ENCODE data around the gene GSE1.

GSE1 gene

DNA sequence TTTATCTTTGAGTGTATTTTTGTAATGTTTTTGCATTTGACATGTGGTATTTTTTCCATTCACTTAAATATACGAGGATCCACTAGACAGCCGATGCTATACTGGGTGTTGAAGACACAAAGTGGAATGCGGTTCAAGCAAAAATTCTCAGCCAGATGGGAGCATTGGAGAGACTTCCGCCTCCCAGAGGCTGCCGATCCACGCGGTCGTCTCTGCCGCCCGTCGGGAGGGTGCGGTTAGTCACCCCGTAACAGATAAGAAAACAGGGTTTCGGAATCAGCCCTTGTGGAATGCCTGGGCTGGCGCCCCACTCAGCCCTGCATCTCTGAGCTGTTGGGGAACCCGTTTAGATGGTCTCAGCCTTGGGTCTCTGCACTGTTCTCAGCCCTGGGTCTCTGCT is 7.3 kb downstream of the GSE1 start:
- no peak for DNase-seq (ENCODE audit: low spot score)

DNA sequence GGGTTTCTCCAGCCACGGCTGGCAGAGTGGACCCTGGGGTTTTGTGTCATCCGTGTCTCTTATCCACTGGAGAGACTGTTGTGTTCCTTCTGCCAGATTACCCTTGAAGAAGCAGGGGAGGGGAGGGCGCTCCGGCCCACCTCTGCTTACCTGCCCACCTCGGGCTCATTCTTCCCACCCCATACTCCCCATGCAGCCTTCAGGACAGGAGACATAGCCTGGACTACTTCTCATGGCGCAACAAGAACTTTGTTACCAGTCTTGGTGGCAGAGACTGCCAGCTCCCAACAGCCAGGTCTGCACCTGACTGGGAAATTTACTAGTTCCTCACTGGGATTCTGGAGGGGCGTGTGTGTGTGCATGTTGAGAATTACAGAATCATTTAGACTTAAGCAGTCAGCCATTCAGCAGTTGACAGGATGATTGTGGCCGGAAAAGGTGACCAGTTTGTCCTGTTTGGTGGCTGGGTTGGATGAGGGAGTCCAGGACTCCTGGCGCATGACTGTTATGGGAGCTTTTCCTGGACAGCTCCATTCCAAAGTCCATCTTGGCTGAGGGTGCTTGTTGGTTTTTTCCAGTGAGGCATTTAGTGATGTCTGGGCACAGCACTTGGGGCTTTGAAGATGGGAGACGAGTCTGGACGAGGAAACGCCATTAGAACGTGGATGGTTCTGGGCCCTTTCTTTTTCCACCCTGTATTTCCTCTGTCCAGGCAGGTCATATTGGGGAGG is 8.7 kb downstream of the GSE1 start:
- no peak for DNase-seq (ENCODE audit: low spot score)

DNA sequence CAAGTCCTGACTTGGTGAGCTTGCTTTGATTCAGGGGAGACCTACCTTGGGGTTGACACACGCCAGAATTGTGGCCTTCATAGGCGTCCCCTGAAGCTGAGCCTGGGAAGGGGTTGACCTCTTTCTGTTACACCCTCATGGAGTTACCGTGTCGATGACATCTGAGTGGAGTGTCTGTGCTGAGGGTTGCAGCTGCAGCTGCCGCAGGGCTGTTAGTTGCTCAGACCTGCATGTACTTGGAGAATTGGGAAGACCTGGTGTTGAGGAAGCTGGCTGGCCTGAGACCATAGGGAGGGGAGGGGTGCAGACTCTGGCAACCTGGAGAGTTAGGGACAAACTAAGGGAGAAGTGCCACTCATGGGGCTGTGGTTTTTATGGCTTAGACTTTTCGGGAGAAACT is 9.6 kb downstream of the GSE1 start:
- no peak for DNase-seq (ENCODE audit: low spot score)

DNA sequence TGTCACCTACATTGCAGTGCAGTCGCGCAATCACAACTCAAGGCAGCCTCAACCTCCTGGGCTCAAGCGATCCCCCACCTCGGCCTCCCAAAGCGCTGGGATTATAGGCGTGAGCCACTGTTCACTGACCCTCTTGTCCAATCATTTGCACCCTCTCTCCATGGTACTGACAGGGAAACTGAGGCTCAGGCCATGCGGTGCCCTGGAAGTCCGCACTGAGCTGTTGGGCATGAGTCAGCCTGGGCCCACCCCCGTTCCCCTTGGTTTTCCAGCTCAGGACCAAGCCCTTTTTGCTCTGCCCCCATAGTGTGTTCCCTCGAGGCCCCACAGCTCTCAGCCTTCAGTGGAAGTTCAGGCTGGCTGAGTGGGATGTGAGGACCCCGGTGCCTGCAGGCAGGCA is 10.1 kb downstream of the GSE1 start:
- DNase-seq (ENCODE audit: low spot score), result no peak

DNA sequence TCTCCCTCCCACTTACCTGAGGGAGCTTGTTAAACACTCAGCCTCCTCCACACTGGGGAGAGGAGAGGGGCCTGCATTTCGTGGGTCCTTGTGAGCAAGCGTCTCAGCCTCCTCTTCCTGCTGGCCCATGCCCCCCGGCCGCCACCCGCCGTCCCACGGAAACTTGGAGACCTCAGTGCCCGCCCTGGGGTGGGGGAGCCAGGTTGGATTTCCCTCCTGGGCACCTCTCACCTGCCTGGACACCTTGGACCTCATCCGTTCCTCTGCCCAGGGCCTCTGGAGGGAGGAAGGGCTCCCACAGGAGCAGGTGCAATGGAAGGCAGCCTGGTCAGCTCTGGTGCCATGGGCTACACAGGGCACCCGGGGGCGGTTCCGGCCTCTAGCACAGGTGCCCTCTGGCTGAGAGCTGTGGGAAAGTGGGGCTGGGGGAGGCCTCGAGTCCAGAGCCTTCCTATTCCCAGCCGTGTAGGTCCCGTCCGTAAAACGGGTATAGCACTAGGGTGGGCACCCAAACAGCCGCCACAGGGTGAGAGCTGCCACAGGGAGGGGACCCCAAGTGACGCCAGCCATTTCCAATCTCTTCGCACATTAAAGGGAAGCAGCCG is 11.0 kb downstream of the GSE1 start:
- no peak for DNase-seq (ENCODE audit: low spot score)

DNA sequence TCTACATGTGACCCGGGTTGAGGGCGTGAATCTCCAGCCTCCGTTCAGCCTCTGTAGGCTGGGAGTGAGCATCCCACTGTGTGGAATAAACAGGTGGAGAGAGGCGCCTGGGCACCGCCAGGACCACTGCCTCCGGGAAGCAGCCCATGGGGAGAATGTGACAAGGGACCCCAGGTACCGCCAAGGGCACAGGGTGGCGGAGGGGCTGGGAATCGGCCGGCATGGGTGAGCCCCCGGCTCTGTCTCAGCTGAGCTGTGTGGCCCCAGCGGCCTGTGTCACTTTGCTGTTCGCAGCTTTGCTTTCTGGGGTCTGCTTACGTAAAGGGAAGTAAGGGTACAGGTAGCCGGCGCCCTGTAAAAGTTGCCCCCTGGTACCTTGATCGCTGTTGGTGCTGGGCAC is 11.5 kb downstream of the GSE1 start:
- DNase-seq (ENCODE audit: low spot score), result no peak

DNA sequence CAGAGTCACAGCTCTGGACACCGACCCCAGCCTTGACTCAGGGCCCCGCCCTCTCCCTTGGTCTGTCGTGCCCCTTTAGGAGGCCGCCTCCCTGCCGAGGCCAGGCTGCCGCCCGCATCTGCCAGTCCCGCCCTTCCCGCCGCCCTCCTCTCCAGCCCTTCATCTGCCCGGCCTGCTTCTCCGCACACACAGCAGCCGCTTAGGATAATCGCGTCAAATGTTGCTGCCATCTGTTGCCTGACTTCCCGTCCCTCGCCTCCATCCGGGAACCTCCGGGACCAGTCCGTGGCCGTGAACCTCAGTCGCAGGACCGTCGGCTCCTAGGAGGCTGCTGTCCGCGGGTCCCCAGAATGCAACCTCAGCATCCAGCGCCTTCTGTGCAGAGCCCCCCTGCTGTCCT is 11.9 kb downstream of the GSE1 start:
- peak; percentile 86 for DNase-seq (ENCODE audit: low spot score)

DNA sequence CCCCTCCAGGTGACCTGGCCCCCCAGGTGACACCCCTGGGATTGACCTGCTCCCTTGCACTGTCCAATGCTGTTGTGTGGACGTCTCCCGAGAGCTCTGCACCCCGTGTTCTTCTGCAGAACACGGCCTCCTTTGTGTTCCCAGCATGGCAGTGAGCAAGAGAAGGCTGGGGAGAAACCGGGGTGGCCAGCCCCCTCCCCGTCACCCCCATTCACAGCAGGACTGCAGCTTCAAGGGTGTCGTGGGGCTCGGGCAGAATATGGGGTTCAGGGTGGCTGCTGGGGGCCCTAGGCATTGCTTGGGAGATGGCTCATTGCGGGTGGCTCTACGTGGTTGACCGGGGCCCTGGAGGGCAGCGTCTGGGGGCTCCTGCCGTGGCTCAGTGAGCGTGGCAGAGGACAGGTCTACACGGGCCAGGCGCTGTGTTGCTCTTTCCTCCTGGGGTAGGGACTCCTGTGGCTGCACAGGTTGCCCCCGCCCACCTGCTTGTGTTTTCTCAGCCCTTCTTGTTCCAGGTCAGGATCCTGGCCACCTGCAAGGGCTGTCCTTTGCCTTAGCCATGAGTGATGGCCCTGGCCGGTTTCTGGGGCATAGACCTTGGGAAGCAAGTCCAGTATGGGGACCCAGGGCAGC is 12.5 kb downstream of the GSE1 start:
- DNase-seq (ENCODE audit: low spot score), result no peak

DNA sequence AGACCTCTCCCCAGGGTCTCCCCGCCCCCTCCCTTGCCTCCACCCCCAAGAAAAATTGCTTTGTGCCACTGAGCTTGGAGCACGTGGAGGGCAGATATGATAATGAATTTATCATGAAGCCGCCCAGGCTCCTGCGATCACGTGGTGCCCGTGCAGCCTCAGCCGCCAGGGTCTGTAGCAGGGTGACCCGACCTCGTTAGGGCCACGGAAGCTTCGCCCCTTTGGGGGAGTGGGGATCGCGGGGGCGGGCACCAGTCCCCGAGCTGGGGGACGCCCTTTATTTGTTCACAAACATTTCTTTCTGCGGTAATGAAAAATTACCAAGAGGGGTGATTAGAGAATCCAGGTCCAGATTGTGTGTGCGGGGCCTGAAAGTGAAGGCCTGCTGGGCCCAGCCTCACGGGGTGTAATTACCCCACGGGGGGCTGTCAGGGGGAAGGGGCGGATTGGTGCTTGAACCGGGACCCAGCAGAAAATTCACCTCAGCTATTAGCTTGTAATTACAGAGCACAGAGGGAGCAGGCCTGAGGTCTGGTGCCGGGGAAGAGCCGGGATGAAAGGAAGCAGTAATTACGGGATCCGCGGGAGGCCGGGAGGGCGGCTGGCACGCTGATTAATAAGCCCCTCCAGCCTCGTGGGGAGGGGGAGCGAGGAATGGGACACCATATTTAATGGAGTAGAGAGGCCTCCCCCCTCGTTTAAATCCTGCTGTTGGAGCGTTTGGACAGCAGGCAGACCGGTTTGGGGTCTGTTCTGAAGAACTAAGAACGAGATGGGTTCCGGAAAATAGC is 13.3 kb downstream of the GSE1 start:
- DNase-seq (ENCODE audit: low spot score), result peak; percentile 76

DNA sequence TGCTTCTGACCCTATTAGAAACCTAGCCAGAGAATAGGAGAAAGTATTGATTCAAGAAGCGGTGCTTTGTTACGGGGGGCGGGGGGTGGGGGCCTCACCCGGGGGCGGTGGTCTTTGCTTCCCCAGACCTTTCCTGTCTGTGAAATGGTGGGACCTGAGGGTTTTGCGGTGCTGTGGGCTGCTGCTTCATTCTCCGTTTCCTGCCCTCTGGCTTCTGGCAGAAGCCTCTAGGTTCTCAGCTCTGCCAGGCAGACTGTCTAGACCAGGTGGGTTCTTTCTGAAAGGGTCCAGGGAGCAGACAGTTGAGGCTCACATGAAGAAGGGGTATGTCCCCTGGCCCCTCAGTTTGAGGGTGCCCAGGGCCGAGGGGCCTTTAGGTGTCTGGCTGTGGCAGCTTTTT is 14.0 kb downstream of the GSE1 start:
- DNase-seq (ENCODE audit: low spot score), result no peak

DNA sequence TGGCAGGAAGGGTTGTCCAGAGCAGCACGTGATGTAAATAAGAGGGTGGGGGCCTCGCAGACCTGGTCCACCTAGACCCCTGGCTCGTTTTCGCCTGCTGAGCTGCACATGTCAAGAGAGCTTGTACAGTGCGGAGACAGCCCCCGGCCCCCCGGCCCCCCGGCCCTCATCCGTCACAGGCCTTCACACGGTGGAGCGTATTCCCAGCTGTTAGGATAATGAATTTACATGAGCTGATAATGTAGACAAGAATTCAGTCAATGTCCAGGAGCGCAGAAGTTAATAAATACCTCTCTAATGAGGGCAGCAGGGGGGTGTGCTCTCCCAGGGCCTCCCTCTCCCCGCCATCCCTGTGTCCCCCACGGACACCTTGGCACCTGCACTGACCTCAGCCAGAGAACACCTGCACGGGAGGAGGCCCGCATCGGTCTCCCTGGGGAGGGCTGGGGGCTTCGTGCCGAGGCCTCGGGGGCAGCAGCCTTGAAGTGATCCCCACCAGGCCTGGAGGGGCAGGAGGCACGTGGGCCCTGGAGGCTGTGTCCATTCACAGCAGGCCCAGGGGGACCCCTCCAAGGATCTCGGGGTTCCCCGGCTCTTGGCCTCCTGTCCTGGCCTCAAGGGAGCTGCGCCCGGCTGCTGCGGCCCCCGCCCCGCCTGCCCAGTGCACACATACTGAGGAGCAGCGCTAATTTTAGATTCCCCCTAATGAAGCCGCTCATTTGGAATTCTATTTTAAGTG is 14.6 kb downstream of the GSE1 start:
- DNase-seq (ENCODE audit: low spot score), result no peak

DNA sequence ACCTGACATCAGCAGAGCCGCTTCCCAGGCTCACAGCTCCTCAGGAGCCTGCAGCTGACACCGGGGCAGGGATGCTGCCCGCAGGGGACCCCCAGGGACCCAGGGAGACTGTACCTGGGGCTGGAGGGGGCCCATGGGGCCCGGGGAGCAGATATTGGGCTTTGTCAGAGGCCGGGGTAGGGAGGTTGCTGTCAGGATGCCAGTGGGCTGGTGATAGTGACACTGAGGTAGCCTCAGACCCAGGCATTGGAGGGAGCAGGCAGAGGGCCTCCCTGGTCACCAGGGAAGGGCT is 15.1 kb downstream of the GSE1 start:
- no peak for DNase-seq (ENCODE audit: low spot score)

DNA sequence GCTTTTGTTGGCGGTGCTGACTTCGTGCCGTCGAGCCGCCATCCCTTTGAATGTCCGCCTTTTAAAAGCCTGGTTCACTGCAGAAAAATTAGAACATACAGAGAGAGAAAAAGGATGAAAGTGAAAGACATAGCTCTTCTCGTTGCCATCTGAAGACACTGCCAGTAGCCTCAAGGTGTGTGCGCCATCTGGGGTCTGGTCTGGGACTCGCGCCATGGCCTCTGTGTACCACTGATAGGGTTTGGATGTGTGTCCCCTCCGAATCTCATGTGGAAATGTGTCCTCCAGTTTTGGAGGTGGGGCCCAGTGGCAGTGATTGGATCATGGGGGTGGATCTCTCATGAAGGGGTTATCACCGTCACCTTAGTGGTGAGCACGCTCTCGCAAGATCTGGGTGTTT is 15.5 kb downstream of the GSE1 start:
- DNase-seq (ENCODE audit: low spot score), result no peak

DNA sequence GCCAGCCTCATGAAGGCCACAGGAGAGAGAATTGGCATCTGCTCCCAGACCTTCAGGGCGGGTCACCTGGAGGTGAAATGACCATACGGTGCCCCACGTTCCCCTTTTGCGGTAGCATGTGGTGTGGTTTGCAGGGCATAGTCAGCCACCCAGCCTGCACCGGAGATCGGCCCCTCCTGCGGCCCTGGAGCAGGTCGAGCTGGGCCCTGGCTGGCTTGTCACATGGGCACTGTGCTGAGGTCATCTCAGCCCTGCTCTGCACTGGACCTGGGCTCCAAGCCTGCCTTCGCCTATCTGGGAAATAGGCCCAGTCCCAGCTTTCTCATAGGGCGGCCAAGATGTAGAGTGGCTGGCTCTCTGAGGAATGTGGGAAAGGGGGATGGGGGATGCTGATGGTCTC is 16.2 kb downstream of the GSE1 start:
- no peak for DNase-seq (ENCODE audit: low spot score)

DNA sequence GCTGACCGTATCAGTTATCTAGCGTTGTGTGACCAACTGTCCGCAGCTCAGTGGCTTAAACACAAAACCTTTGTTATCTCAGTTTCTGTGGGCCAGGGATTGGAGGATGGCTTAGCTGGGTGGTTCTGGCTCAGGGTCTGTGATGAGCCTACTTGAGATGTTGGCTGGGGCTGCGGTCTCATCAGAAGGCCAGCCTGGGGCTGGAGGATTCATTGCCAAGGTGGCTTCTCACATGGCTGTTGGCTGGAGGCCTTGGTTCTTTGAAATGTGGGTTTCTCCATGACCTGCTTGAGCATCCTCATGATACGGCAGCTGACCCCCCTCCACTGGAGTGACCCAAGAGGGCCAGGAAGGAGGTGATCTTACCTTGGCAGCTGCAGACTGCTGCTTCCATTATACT is 16.7 kb downstream of the GSE1 start:
- no peak for DNase-seq (ENCODE audit: low spot score)

DNA sequence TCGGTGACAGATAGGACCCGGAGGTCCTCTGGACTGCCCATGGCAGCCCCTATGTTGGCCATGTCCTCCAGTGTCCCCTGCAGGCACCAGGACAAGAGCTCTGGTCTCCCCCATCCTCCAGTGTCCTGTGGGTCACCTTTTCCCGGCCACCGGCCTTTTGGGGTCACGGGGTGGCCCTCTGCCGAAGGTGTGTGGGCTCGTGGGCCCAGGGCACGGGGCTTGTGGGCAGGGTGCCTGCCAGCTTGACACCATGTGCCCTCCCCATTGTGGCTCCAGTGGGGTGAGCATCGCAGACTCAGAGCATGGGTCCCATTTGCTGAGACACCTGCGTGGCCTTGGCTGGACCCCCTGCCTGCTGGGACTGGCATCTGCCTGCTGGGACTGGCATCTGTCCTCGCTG is 18.1 kb downstream of the GSE1 start:
- DNase-seq (ENCODE audit: low spot score), result no peak

DNA sequence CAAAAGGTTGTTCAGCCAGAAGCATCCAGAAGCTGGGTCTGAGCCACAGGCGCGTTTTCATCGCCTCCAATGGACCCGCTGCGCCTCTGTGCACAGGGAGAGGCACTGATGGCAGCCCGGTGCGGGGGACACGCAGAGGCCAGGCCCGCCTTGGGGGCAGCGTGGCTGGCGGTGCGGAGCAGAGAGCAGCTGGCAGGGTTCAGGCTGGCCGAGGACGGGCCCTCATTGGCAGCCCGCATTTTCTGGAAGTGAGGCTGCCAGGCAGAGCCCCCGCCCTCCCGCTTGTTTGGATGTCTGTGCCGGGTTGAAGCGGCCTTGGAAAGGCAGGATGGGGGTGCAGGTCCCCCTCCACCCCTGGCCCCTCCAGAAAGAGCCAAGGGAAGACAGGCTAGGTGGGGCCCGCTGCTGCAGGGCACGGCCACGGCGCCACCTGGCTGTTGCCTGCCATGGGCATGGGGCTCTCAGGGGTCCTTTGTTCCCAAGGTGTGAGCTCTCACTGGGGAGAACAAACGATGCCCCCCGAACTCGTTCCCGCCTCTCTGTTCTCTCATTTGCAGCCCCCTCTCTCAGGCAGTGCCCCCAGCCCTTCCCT is 18.8 kb downstream of the GSE1 start:
- no peak for DNase-seq (ENCODE audit: low spot score)

DNA sequence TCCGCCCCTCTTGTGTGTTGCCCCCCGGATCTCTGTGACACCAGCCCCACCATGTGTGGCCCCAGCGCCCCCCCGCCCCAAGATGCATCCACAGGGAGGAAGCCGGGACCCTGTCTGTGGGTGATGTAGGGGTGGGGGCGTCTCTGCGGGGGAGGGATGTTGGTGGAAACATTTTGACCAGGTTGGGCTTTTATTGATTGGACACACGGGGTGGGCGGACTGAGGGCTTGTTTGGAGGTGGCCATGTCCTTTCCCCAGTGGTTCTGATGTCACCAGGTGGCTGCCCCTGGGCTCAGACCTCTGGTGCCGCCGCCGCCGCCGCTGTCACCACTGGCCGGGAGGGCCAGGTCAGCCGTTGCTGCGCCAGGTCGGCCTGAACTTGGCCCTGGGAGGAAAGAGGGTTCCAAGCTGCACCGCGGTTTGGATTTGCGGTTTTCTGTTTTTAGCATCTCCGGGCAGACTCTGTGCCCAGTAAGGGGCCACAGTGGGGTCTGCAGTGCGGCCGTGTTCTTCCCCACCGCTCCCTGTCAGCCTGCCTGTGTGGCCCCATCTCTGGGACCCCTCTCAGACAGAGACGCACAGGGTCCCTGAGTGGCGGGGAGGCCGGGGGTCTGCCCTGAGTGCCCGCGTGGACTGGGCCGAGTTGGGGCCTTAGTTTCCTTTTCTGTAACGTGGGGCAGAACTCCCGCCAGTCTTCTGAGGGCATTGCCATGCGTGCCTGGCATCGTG is 19.8 kb downstream of the GSE1 start:
- DNase-seq (ENCODE audit: low spot score), result no peak

DNA sequence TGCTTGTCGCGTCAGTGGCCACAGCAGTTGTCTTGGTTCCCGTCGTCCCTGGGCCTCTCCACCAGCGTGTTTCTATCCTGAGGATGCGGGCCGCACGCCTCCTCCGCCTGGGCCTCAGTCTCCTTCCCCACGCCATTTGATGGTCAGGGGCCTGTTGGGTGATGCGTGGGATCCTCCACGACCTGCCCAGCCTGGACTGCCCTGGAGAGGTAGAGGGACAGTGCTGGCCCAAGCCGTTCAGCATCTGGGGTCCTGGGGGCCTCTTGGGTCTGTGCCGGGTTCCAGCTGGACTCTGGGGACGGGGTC is 20.3 kb downstream of the GSE1 start:
- no peak for DNase-seq (ENCODE audit: low spot score)

DNA sequence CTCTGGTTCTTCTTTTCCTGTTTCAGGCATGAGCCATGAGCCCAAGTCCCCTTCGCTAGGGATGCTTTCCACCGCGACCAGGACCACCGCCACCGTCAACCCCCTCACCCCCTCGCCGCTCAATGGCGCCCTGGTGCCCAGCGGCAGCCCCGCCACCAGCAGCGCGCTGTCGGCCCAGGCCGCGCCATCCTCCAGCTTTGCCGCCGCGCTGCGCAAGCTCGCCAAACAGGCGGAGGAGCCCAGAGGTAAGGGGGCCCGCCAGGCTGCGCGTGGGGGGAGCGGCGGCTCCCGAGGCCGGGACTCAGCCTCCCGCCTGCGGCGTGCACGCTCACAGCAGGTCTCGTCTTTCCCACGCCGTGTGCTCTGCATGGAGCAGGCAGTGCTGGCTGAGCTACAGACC is 20.8 kb downstream of the GSE1 start:
- DNase-seq (ENCODE audit: low spot score), result no peak

DNA sequence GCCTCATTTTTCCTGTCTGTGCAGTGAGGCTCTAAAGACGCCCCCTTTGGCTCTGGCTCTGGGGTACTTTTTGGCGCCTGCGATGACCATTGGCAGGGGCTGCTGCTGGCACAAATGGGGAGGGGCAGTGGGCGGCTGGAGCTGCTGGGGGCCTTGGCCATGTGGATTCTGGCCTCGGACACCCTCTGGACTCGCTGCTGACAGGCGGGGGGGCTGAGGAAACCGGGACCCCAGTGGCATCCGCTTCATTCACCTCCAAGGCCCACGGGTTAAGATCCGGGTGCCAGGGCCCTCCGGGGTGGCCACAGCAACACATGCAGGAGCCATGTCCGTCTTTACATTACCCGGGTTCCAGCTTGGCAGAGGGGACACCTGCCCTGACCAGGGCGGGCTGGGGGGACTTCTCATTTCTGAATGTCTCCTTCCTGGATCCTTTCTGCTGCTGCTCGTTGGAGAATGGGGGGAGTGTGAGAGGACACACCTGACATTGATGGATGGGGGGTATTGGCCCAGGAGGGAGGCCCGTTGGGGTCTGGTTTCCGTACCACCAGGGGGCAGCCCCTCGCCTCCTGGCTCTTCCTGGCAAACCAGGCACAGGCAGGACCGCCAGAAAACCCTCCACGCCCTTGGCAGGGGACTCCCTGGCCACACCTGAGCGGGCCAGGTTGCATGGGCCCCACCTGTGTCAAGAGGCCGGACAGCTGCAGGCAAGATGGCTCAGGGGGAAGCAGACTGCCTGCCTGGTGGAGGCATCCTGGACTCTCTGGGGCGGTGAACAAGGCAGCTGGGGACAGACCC is 21.8 kb downstream of the GSE1 start:
- no peak for DNase-seq (ENCODE audit: low spot score)
